Spleen (tissue), 11 donors: ENCODE results near the gene VPREB3. TPM values are rescaled to one million over a fixed set of nuclear protein-coding genes. Genes with fewer than 3 reads are reported as not detected.
A peak's percentile ranks its signal among the peaks of the same experiment; 100 is the strongest.

Experiments
- DNase-seq: peaks from one replicate; pipeline ENCODE4 v3.0.0-alpha.2; 2020
- H3K27ac ChIP-seq, 8 donors: fragments of 200-600 bp; sonication (generic) in 7 of 8; 1 replicate in 4 of 8; 2 replicates in 4 of 8; pipeline versions ENCODE4 v1.5.0 to v1.8.0; 2016 to 2021; ENCODE audit warnings: inconsistent platforms in 4 of 8, mild to moderate bottlenecking in 4 of 8, moderate library complexity in 1 of 8
- H3K27me3 ChIP-seq, 7 donors: fragments of 200-600 bp; sonication (generic) in 6 of 7; replicated peaks in 1 of 7; 1 replicate in 4 of 7; 2 replicates in 3 of 7; pipeline versions ENCODE4 v1.5.0 to v1.8.0; 2016 to 2021; ENCODE audit warnings: inconsistent platforms in 3 of 7, mild to moderate bottlenecking in 1 of 7
- H3K36me3 ChIP-seq, 6 donors: fragments of 200-600 bp; sonication (generic) in 5 of 6; 1 replicate in 4 of 6; 2 replicates in 2 of 6; pipeline versions ENCODE4 v1.5.0 to v1.8.0; 2016 to 2021; ENCODE audit warnings: inconsistent platforms in 2 of 6
- H3K4me1 ChIP-seq, 6 donors: fragments of 200-600 bp; sonication (generic) in 5 of 6; 1 replicate in 3 of 6; 2 replicates in 3 of 6; pipeline versions ENCODE4 v1.5.0 to v1.8.0; 2016 to 2021; ENCODE audit warnings: inconsistent platforms in 3 of 6
- H3K4me3 ChIP-seq, 8 donors: fragments of 200-600 bp; sonication (generic) in 7 of 8; 1 replicate in 4 of 8; 2 replicates in 4 of 8; pipeline versions ENCODE4 v1.5.0 to v1.8.0; 2016 to 2021; ENCODE audit warnings: inconsistent platforms in 4 of 8, mild to moderate bottlenecking in 4 of 8, moderate library complexity in 2 of 8
- H3K9me3 ChIP-seq, 8 donors: fragments of 200-600 bp; sonication (generic) in 7 of 8; 1 replicate in 4 of 8; 2 replicates in 4 of 8; pipeline versions ENCODE4 v1.5.0 to v1.8.0; 2016 to 2021; ENCODE audit warnings: inconsistent platforms in 4 of 8
- CTCF ChIP-seq, 11 experiments: fragments of 200-600 bp in 7 of 11; fragments of 450-650 bp in 4 of 11; sonication (generic) in 4 of 11; IDR thresholded peaks in 8 of 11; conservative IDR thresholded peaks in 3 of 11; 1 replicate in 7 of 11; 2 replicates in 4 of 11; pipeline versions ENCODE4 v1.4.0 to v1.8.0; 2016 to 2021; ENCODE audit warnings: antibody characterized with exemption in 11 of 11, inconsistent platforms in 4 of 11, mild to moderate bottlenecking in 1 of 11
- POLR2A ChIP-seq, 3 donors: fragments of 450-650 bp; IDR thresholded peaks; one replicate each; pipeline ENCODE4 v1.5.1; 2017; ENCODE audit warnings: antibody characterized with exemption in 3 of 3, mild to moderate bottlenecking in 1 of 3
- POLR2AphosphoS5 ChIP-seq, 3 donors: sonication (generic); formaldehyde crosslinking; IDR thresholded peaks; one replicate each; pipeline ENCODE4 v1.5.1; 2017; ENCODE audit warnings: antibody characterized with exemption in 3 of 3
- WGBS, 5 donors: extraction: QIAGEN DNeasy Blood & Tissue Kit in 3 of 5; methylation state at CpG; one replicate each; pipeline versions ENCODE4 v1.1.5 to v1.1.7; 2013 to 2018; 5-methylcytosine and 5-hydroxymethylcytosine counted together
- intact Hi-C: fragments of 100-400 bp; cut with DNase I; formaldehyde crosslinking; loops from one replicate; pipeline ENCODE4 v1.15.0; 2023; ENCODE audit warnings: low total_unique reads
- polyA plus RNA-seq, 3 donors: library from polyadenylated mRNA; stranded (reverse); fragments of 200-250 nt; gene quantifications; one replicate each; pipeline ENCODE4 v1.2.1, GENCODE V29; 2013
- total RNA-seq, 7 donors: library from RNA; depleted of rRNA in 3 of 7; stranded (reverse); fragments of >200 nt in 3 of 7; fragmentation: NEBNext Ultra II Directional in 4 of 7; extraction: Animal tissue kit (Norgen Biotek cat#: 25700) in 4 of 7; gene quantifications; one replicate each; pipeline versions ENCODE4 v1.1.0 to v1.2.1, GENCODE V29; 2016 to 2021
- donor health status: healthy with polysubstance abuse.
- donor health status: DM: no; HTN: no; CAD: no; lungs with moderate emphysema.
- donor health status: DM: no; HTN: no; CAD: no.
- donor health status: Bipolar disorder and iron deficiency.
- donor health status: healthy.
- donor health status: DM: no; HTN: no; CAD: no.
- donor health status: DM: yes; HTN: yes; CAD: no.

The VPREB3 gene
- total and polyA plus RNA-seq, 10 donors: 24.9 to 472 (median 57.9) TPM

- peak; percentile 14 for DNase-seq
- TF ChIP-seq POLR2AphosphoS5 (IDR thresholded peaks at IDR 0.05): no peak
- TF ChIP-seq POLR2A (IDR thresholded peaks at IDR 0.05): no peak
- TF ChIP-seq CTCF (IDR thresholded peaks at IDR 0.05 in 8 of 11, conservative IDR thresholded peaks at IDR 0.05 in 3 of 11): no peak
- intact Hi-C loops: loop anchor here (5.0 kb wide), 1 partner anchor 72 kb away; no protein-coding TSS in a partner anchor
- WGBS, 5 donors: 74 to 90% (median 89%) methylated on average over 4 of the region's 4 CpGs
- Histone ChIP-seq H3K4me3 (no peak overlapping the region), H3K4me1 (peaks cover 18 to 79% (median 42%) of the 10 kb centered on the region in 6 donors), H3K27me3 (no peaks in the 10 kb centered on the region), H3K27ac (no peak overlapping the region), H3K9me3 (no peaks in the 10 kb centered on the region), H3K36me3 (peaks cover 0 to 52% (median 27%) of the 10 kb centered on the region in 6 donors)
Measured at GRCh38 chr22:23789121-23789520, 34.9 kb upstream of the VPREB3 start.

GRCh38 chr22:23787910-23788309, 33.7 kb upstream of the VPREB3 start:
- Histone ChIP-seq H3K4me1 (peaks cover 18 to 91% (median 43%) of the 10 kb centered on the region in 6 donors), H3K4me3 (peak overlapping the region; percentile 58 to 93 (median 72)), H3K36me3 (peaks cover 0 to 40% (median 15%) of the 10 kb centered on the region in 6 donors), H3K27ac (peak overlapping the region in 7 of 8 donors; percentile 1 to 100 (median 99)), H3K9me3 (no peaks in the 10 kb centered on the region), H3K27me3 (no peaks in the 10 kb centered on the region)
- TF ChIP-seq POLR2A (IDR thresholded peaks at IDR 0.05) (no peak), POLR2AphosphoS5 (IDR thresholded peaks at IDR 0.05) (no peak), CTCF (IDR thresholded peaks at IDR 0.05 in 8 of 11, conservative IDR thresholded peaks at IDR 0.05 in 3 of 11) (no peak)
- DNase-seq: no peak
- intact Hi-C loops: loop anchor here (5.0 kb wide), 1 partner anchor 71 kb away; no protein-coding TSS in a partner anchor
- 67 to 80% (median 76%) methylated on average over 3 of the region's 3 CpGs for WGBS, 5 donors

- intact Hi-C loops: loop anchor here (5.0 kb wide), 1 partner anchor 70 kb away; no protein-coding TSS in a partner anchor
- 3 to 8% (median 5%) methylated on average over 3 to 5 of the region's 5 CpGs for WGBS, 5 donors
- H3K4me3 ChIP-seq: peak overlapping the region; percentile 58 to 93 (median 72)
- H3K9me3 ChIP-seq: no peaks in the 10 kb centered on the region
- peaks cover 18 to 88% (median 43%) of the 10 kb centered on the region in 6 donors for H3K4me1 ChIP-seq
- H3K27me3 ChIP-seq: no peaks in the 10 kb centered on the region
- H3K27ac ChIP-seq: peak overlapping the region; percentile 1 to 100 (median 99)
- no peak for DNase-seq
- no peak for TF ChIP-seq POLR2AphosphoS5 (IDR thresholded peaks at IDR 0.05)
- TF ChIP-seq CTCF (IDR thresholded peaks at IDR 0.05 in 8 of 11, conservative IDR thresholded peaks at IDR 0.05 in 3 of 11): no peak
- TF ChIP-seq POLR2A (IDR thresholded peaks at IDR 0.05): no peak
- H3K36me3 ChIP-seq: peaks cover 0 to 36% (median 12%) of the 10 kb centered on the region in 6 donors
Measured at GRCh38 chr22:23787600-23787896, 33.3 kb upstream of the VPREB3 start.

GRCh38 chr22:23786752-23787599, 32.8 kb upstream of the VPREB3 start, which contains the start of gene SMARCB1:
TSS of gene SMARCB1 (plus strand) at chr22:23786966. CDS start at chr22:23787170, 204 bp downstream.
- intact Hi-C loops: loop anchor here (5.0 kb wide), 1 partner anchor 70 kb away; no protein-coding TSS in a partner anchor
- H3K36me3 ChIP-seq: peaks cover 0 to 30% (median 6%) of the 10 kb centered on the region in 6 donors
- peak within 1 kb of the TSS; percentile 58 to 93 (median 72) for H3K4me3 ChIP-seq
- 0 to 1% (median 0%) methylated on average over 19 to 97 of the region's 97 CpGs for WGBS, 5 donors
- TF ChIP-seq POLR2A (IDR thresholded peaks at IDR 0.05) (peak; percentile 8 to 50 (median 39)), CTCF (IDR thresholded peaks at IDR 0.05 in 8 of 11, conservative IDR thresholded peaks at IDR 0.05 in 3 of 11) (no peak), POLR2AphosphoS5 (IDR thresholded peaks at IDR 0.05) (peak; percentile 87 to 91 (median 89))
- peaks cover 18 to 82% (median 43%) of the 10 kb centered on the region in 6 donors for H3K4me1 ChIP-seq
- no peaks in the 10 kb centered on the region for H3K27me3 ChIP-seq
- peak; percentile 96 for DNase-seq
- H3K9me3 ChIP-seq: no peaks in the 10 kb centered on the region
- peak within 1 kb of the TSS; percentile 96 to 100 (median 99) for H3K27ac ChIP-seq
